HepG2 (cell line): Measurements from ENCODE around the gene SYNE2.

ENCODE experiments used
- BHLHE40 ChIP-seq: IDR thresholded peaks from 2 replicates; pipeline ENCODE4 v1.6.1; 2011; ENCODE audit warnings: low read length, improper control_type of control experiment
- GFI1 ChIP-seq: sonication (generic); formaldehyde crosslinking; IDR thresholded peaks from 2 replicates; pipeline ENCODE4 v1.5.0; 2020; ENCODE audit warnings: missing genetic modification reagents, mild to moderate bottlenecking, borderline replicate concordance
- IRF1 ChIP-seq: sonication (generic); formaldehyde crosslinking; IDR thresholded peaks from 2 replicates; pipeline ENCODE4 v1.4.0; 2020; ENCODE audit warnings: low read depth, mild to moderate bottlenecking, missing genetic modification reagents
- KLF15 ChIP-seq: sonication (generic); formaldehyde crosslinking; IDR thresholded peaks from 2 replicates; pipeline ENCODE4 v1.8.1; 2023; ENCODE audit warnings: borderline replicate concordance, mild to moderate bottlenecking, inconsistent platforms, missing genetic modification reagents, mixed read lengths
- NR2C2 ChIP-seq: sonication (generic); formaldehyde crosslinking; IDR thresholded peaks from 2 replicates; pipeline ENCODE4 v1.4.0; 2020; ENCODE audit warnings: missing genetic modification reagents, mild to moderate bottlenecking, moderate library complexity, borderline replicate concordance
- POLR2A ChIP-seq, 2 experiments: IDR thresholded peaks; 2 replicates each; pipeline ENCODE4 v1.6.1; 2011; ENCODE audit warnings: low read depth in 2 of 2, low read length in 2 of 2, mild to moderate bottlenecking in 1 of 2, moderate library complexity in 1 of 2; ENCODE audit not compliant: insufficient read depth in 1 of 2
- POLR2AphosphoS5 ChIP-seq: IDR thresholded peaks from 2 replicates; pipeline ENCODE4 v1.6.1; 2012; ENCODE audit warnings: low read depth, low read length
- TCF7L2 ChIP-seq: IDR thresholded peaks from 2 replicates; pipeline ENCODE4 v1.6.1; 2011; ENCODE audit warnings: mild to moderate bottlenecking, low read depth, low read length, moderate library complexity
- ZC3H13 ChIP-seq: sonication (generic); formaldehyde crosslinking; IDR thresholded peaks from 2 replicates; pipeline ENCODE4 v1.8.1; 2023; ENCODE audit warnings: mild to moderate bottlenecking, missing genetic modification reagents, moderate library complexity
- ZFYVE20 ChIP-seq: sonication (generic); formaldehyde crosslinking; IDR thresholded peaks from 2 replicates; pipeline ENCODE4 v1.8.0; 2023; ENCODE audit warnings: low read depth, mild to moderate bottlenecking, moderate library complexity, missing genetic modification reagents, borderline replicate concordance
- ZNF567 ChIP-seq: sonication (generic); formaldehyde crosslinking; IDR thresholded peaks from 2 replicates; pipeline ENCODE4 v1.8.1; 2023; ENCODE audit warnings: mild to moderate bottlenecking, missing genetic modification reagents, borderline replicate concordance
- ZNF704 ChIP-seq: sonication (generic); formaldehyde crosslinking; IDR thresholded peaks from 2 replicates; pipeline ENCODE4 v1.8.1; 2023; ENCODE audit warnings: mild to moderate bottlenecking, inconsistent platforms, moderate library complexity, missing genetic modification reagents, borderline replicate concordance
- ZSCAN22 ChIP-seq: sonication (generic); formaldehyde crosslinking; IDR thresholded peaks from 2 replicates; pipeline ENCODE4 v1.4.0; 2020; ENCODE audit warnings: mild to moderate bottlenecking, missing genetic modification reagents
- TF ChIP-seq, protein P1 (sequence below): sonication (generic); formaldehyde crosslinking; IDR thresholded peaks from 2 replicates; pipeline ENCODE4 v1.5.0; 2020; ENCODE audit warnings: mild to moderate bottlenecking, missing genetic modification reagents, moderate library complexity

- no peak for TF ChIP-seq POLR2A (IDR thresholded peaks at IDR 0.05; ENCODE audit: insufficient read depth in 1 of 2, low read depth in 2 of 2, low read length in 2 of 2)
- TF ChIP-seq, protein P1, sequence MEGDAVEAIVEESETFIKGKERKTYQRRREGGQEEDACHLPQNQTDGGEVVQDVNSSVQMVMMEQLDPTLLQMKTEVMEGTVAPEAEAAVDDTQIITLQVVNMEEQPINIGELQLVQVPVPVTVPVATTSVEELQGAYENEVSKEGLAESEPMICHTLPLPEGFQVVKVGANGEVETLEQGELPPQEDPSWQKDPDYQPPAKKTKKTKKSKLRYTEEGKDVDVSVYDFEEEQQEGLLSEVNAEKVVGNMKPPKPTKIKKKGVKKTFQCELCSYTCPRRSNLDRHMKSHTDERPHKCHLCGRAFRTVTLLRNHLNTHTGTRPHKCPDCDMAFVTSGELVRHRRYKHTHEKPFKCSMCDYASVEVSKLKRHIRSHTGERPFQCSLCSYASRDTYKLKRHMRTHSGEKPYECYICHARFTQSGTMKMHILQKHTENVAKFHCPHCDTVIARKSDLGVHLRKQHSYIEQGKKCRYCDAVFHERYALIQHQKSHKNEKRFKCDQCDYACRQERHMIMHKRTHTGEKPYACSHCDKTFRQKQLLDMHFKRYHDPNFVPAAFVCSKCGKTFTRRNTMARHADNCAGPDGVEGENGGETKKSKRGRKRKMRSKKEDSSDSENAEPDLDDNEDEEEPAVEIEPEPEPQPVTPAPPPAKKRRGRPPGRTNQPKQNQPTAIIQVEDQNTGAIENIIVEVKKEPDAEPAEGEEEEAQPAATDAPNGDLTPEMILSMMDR (CRISPR knock-in tag) = no peak
- no peak for TF ChIP-seq KLF15 (CRISPR knock-in tag)
- TF ChIP-seq NR2C2 = no peak
- no peak for TF ChIP-seq POLR2AphosphoS5
- TF ChIP-seq TCF7L2 = no peak
- no peak for TF ChIP-seq ZSCAN22 (CRISPR knock-in tag)
- TF ChIP-seq ZC3H13 = no peak
- no peak for TF ChIP-seq GFI1 (CRISPR knock-in tag)
- TF ChIP-seq IRF1 (CRISPR knock-in tag) = no peak
- TF ChIP-seq ZFYVE20 (CRISPR knock-in tag) = no peak
- TF ChIP-seq BHLHE40 = no peak
- TF ChIP-seq ZNF567 (CRISPR knock-in tag) = no peak
- no peak for TF ChIP-seq ZNF704 (CRISPR knock-in tag)
Measured at GRCh38 chr14:63940387-63940786, 87.6 kb downstream of the SYNE2 start.
